PFSK-1 (cell line): ENCODE results near the gene OR5P2.

ENCODE experiments used
- POLR2AphosphoS5 ChIP-seq: IDR thresholded peaks from 2 replicates; pipeline ENCODE4 v1.6.1; 2012; ENCODE audit warnings: low read depth, mild to moderate bottlenecking, control low read depth, low read length, moderate library complexity
- SIN3A ChIP-seq: IDR thresholded peaks from 2 replicates; pipeline ENCODE4 v1.6.1; 2012; ENCODE audit warnings: mild to moderate bottlenecking, low read length, moderate library complexity, borderline replicate concordance; ENCODE audit not compliant: insufficient read depth
- TAF1 ChIP-seq: IDR thresholded peaks from 2 replicates; pipeline ENCODE4 v1.6.1; 2012; ENCODE audit warnings: low read length, control low read depth, borderline replicate concordance; ENCODE audit not compliant: insufficient read depth

- TF ChIP-seq POLR2AphosphoS5 = no peak
- no peak for TF ChIP-seq SIN3A
- no peak for TF ChIP-seq TAF1
Measured at GRCh38 chr11:7833527-7833926, 36.8 kb upstream of the OR5P2 start.
